Loucy (cell line): ENCODE results near the gene MTA1.

Source experiments
- CTCF ChIP-seq: fragments of 200-600 bp; sonication (generic); conservative IDR thresholded peaks from 2 replicates; pipeline ENCODE4 v1.5.1; 2014; ENCODE audit warnings: mild to moderate bottlenecking, antibody characterized with exemption, low read length
- EZH2phosphoT487 ChIP-seq: fragments of 200-600 bp; IDR thresholded peaks from 2 replicates; pipeline ENCODE4 v1.6.1; 2018; ENCODE audit warnings: antibody characterized with exemption, mild to moderate bottlenecking, moderate library complexity, borderline replicate concordance

GRCh38 chr14:105439179-105439578 is 19.6 kb downstream of the MTA1 start:
- TF ChIP-seq CTCF (no peak), EZH2phosphoT487 (no peak)
